GM12878 (cell line): ENCODE measurements around the gene BLOC1S3. TPM values are rescaled to one million over a fixed set of nuclear protein-coding genes. Genes with fewer than 3 reads are reported as not detected.

Experiments
- ATAC-seq: fragments of 200-7000 bp; cut with Tn5 transposase; 3 replicates; pipeline ENCODE4 v1.9.1; 2020; ENCODE audit warnings: mild to moderate bottlenecking, moderate library complexity
- BruUV-seq: library from RNA; stranded (reverse); fragments of 400-500 nt; replicated peaks from 2 replicates; lab custom pipeline; 2021; lab: Mats Ljungman, UMichigan
- CTCF ChIA-PET: fragments of 300-600 bp; sonication (Branson Sonifier 250); formaldehyde crosslinking; extraction: SDS; loops from one replicate; lab custom pipeline; 2021; ENCODE audit warnings: inconsistent platforms; lab: Yijun Ruan, JAX
- POLR2A ChIA-PET: fragments of 350-600 bp; formaldehyde crosslinking; extraction: SDS; loops from one replicate; lab custom pipeline; 2021; ENCODE audit warnings: inconsistent platforms; lab: Charles Lee
- RAD21 ChIA-PET: fragments of 300-600 bp; sonication (Branson Sonifier 250); formaldehyde crosslinking; loops from one replicate; lab custom pipeline; 2023; ENCODE audit warnings: antibody characterized with exemption; ENCODE audit not compliant: unreplicated experiment; lab: Charles Lee
- SMC1A ChIA-PET: fragments of 300-600 bp; sonication (Branson Sonifier 250); formaldehyde crosslinking; loops from one replicate; lab custom pipeline; 2023; ENCODE audit not compliant: unreplicated experiment, uncharacterized antibody; lab: Charles Lee
- DNase-seq: peaks from one replicate; pipeline ENCODE4 v3.0.0-alpha.2; 2011; ENCODE audit warnings: low read depth, low spot score
- FAIRE-seq: peaks from 3 replicates; lab custom pipeline; 2011; peaks lifted over from hg19 to GRCh38; lab: Jason Lieb, UNC
- H2AFZ ChIP-seq: 2 replicates; pipeline ENCODE4 v1.6.0; 2011; ENCODE audit warnings: low read depth, low read length, control low read depth; ENCODE audit not compliant: control insufficient read depth
- H3K27ac ChIP-seq: 2 replicates; pipeline ENCODE4 v1.5.1; 2011; ENCODE audit warnings: control low read depth; ENCODE audit not compliant: control insufficient read depth, insufficient read depth
- H3K27me3 ChIP-seq, 2 experiments: replicated peaks in 1 of 2; 2 replicates each; pipeline versions ENCODE4 v1.6.0 to v1.6.1; 2011; ENCODE audit warnings: low read length in 1 of 2; ENCODE audit not compliant: control insufficient read depth in 2 of 2, insufficient read depth in 2 of 2
- H3K36me3 ChIP-seq, 2 experiments: 2 replicates each; pipeline ENCODE4 v1.5.1; 2011; ENCODE audit warnings: low read length in 1 of 2; ENCODE audit not compliant: control insufficient read depth in 2 of 2, insufficient read depth in 2 of 2
- H3K4me1 ChIP-seq: 2 replicates; pipeline ENCODE4 v1.6.1; 2011; ENCODE audit warnings: mild to moderate bottlenecking, low read length, moderate library complexity, mixed read lengths; ENCODE audit not compliant: control insufficient read depth, insufficient read depth
- H3K4me2 ChIP-seq: 2 replicates; pipeline ENCODE4 v1.6.0; 2011; ENCODE audit warnings: control low read depth; ENCODE audit not compliant: control insufficient read depth, insufficient read depth
- H3K4me3 ChIP-seq: fragments of 200-600 bp; sonication (generic); 2 replicates; pipeline ENCODE4 v1.5.1; 2016
- H3K79me2 ChIP-seq: 2 replicates; pipeline ENCODE4 v1.6.0; 2011; ENCODE audit warnings: low read length; ENCODE audit not compliant: control insufficient read depth, insufficient read depth
- H3K9ac ChIP-seq: 2 replicates; pipeline ENCODE4 v1.8.0; 2011; ENCODE audit warnings: low read length, control low read depth, mixed read lengths; ENCODE audit not compliant: control insufficient read depth, insufficient read depth
- H3K9me3 ChIP-seq: replicated peaks from 3 replicates; pipeline ENCODE4 v1.5.1; 2011; ENCODE audit warnings: mild to moderate bottlenecking, low read length; ENCODE audit not compliant: control insufficient read depth, insufficient read depth
- H4K20me1 ChIP-seq: 2 replicates; pipeline ENCODE4 v1.6.0; 2011; ENCODE audit not compliant: control insufficient read depth, insufficient read depth
- BMI1 ChIP-seq: fragments of 450-650 bp; IDR thresholded peaks from 2 replicates; pipeline ENCODE4 v1.6.1; 2016; ENCODE audit warnings: mild to moderate bottlenecking, moderate library complexity, borderline replicate concordance
- CBX5 ChIP-seq: sonication (generic); IDR thresholded peaks from 2 replicates; pipeline ENCODE4 v1.6.1; 2016; ENCODE audit warnings: low read depth, moderate library complexity, mild to moderate bottlenecking, inconsistent platforms
- FOS ChIP-seq: IDR thresholded peaks from 3 replicates; pipeline ENCODE4 v1.6.1; 2011; ENCODE audit warnings: borderline replicate concordance; ENCODE audit not compliant: insufficient read length; ENCODE audit errors: extremely low read depth
- GABPA ChIP-seq: IDR thresholded peaks from 2 replicates; pipeline ENCODE4 v1.6.1; 2014; ENCODE audit warnings: antibody characterized with exemption, low read depth, mild to moderate bottlenecking, inconsistent platforms
- IKZF1 ChIP-seq: fragments of 450-650 bp; conservative IDR thresholded peaks from 2 replicates; pipeline ENCODE4 v1.6.1; 2017; ENCODE audit warnings: antibody characterized with exemption, mild to moderate bottlenecking
- KAT2A ChIP-seq: conservative IDR thresholded peaks from 2 replicates; pipeline ENCODE4 v1.6.1; 2011; ENCODE audit warnings: low read depth, low read length; ENCODE audit not compliant: control insufficient read depth
- KLF5 ChIP-seq: fragments of 450-650 bp; IDR thresholded peaks from 2 replicates; pipeline ENCODE4 v1.6.1; 2014; ENCODE audit warnings: mild to moderate bottlenecking; ENCODE audit not compliant: partially characterized antibody
- POLR2AphosphoS2 ChIP-seq: IDR thresholded peaks from 2 replicates; pipeline ENCODE4 v1.6.1; 2011; ENCODE audit warnings: low read depth, mild to moderate bottlenecking, low read length, improper control_type of control experiment, moderate library complexity
- RCOR1 ChIP-seq: conservative IDR thresholded peaks from 2 replicates; pipeline ENCODE4 v1.6.1; 2012; ENCODE audit warnings: low read depth, low read length, improper control_type of control experiment
- SUZ12 ChIP-seq: fragments of 200-600 bp; sonication (generic); IDR thresholded peaks from one replicate; pipeline ENCODE4 v1.6.1; 2018; ENCODE audit warnings: antibody characterized with exemption, mild to moderate bottlenecking; ENCODE audit not compliant: unreplicated experiment
- YY1 ChIP-seq: IDR thresholded peaks from 2 replicates; pipeline ENCODE4 v1.6.1; 2011; ENCODE audit warnings: low read depth, mild to moderate bottlenecking, low read length
- WGBS: methylation state at CpG from one replicate; pipeline ENCODE4 v1.1.6; 2016; ENCODE audit warnings: low lambda C conversion rate; ENCODE audit not compliant: insufficient replicate concordance, insufficient coverage; ENCODE audit errors: missing lambda C conversion rate; 5-methylcytosine and 5-hydroxymethylcytosine counted together
- in situ Hi-C: fragments of 300-500 bp; cut with MboI; formaldehyde crosslinking; loops from 9 replicates; pipeline ENCODE4 v1.14.3; 2018; ENCODE audit warnings: mixed read lengths
- intact Hi-C: fragments of 100-400 bp; cut with micrococcal nuclease; formaldehyde crosslinking; loops from one replicate; pipeline ENCODE4 v1.14.2; 2022; ENCODE audit not compliant: unreplicated experiment
- polyA plus RNA-seq, 11 experiments: library from polyadenylated mRNA; depleted of rRNA in 4 of 11; unstranded in 6 of 11; stranded (reverse) in 5 of 11; fragments of >200 nt; fragmentation: Nextera tagmentation in 4 of 11; fragmentation: Illumina TruSeq in 1 of 11; extraction: Ambion mirVana in 4 of 11; extraction: Trizol in 1 of 11; gene quantifications; 1 replicate in 1 of 11; 2 replicates in 10 of 11; pipeline versions ENCODE4 v1.2.1 to v1.2.3, GENCODE V29; 2011 to 2016; ENCODE audit warnings: inconsistent platforms in 2 of 11, missing spikeins in 2 of 11, low read depth in 1 of 11
- total RNA-seq, 4 experiments: library from RNA; depleted of rRNA in 3 of 4; stranded (reverse); fragments of >200 nt in 3 of 4; fragmentation: Illumina TruSeq in 1 of 4; extraction: Trizol in 1 of 4; gene quantifications; 2 replicates each; pipeline versions ENCODE4 v1.2.1 to v1.2.3, GENCODE V29; 2013 to 2021
- TF ChIP-seq, protein P1 (sequence below): IDR thresholded peaks from 2 replicates; pipeline ENCODE4 v1.6.1; 2012; ENCODE audit warnings: improper control_type of control experiment, low read depth, low read length; ENCODE audit not compliant: insufficient replicate concordance
- TF ChIP-seq, protein P2 (sequence below): fragments of 450-650 bp; IDR thresholded peaks from 2 replicates; pipeline ENCODE4 v1.6.1; 2018; ENCODE audit warnings: borderline replicate concordance, mild to moderate bottlenecking; ENCODE audit not compliant: partially characterized antibody
- TF ChIP-seq, protein P3 (sequence below): fragments of 450-650 bp; conservative IDR thresholded peaks from 2 replicates; pipeline ENCODE4 v1.6.1; 2017; ENCODE audit warnings: mild to moderate bottlenecking, moderate library complexity

Gene BLOC1S3
- total and polyA plus RNA-seq, 10 of the 15 experiments (the other 5 are each of a cell fraction or from before 2014, with no cell fraction given), result 3.6 to 18.3 (median 10.4) TPM

- Histone ChIP-seq H3K27me3 (no peaks in the 10 kb centered on the region; a peak in 2 of 4 replicates), H4K20me1 (no peaks in the 10 kb centered on the region), H3K9me3 (no peaks in the 10 kb centered on the region), H3K4me1 (peaks cover 13% of the 10 kb centered on the region), H3K9ac (no peak overlapping the region), H3K27ac (no peak overlapping the region), H3K4me3 (no peak overlapping the region), H3K4me2 (no peak overlapping the region), H2AFZ (no peak overlapping the region), H3K36me3 (no peaks in the 10 kb centered on the region), H3K79me2 (no peaks in the 10 kb centered on the region)
- intact Hi-C loops, result no loop called here
- ChIA-PET CTCF (no interaction called here), POLR2A (no interaction called here), RAD21 (no interaction called here), SMC1A (no interaction called here)
- 28% methylated on average over 10 of the region's 10 CpGs for WGBS
- BruUV-seq, result no TSS peak
- DNase-seq (no peak), FAIRE-seq (no peak), ATAC-seq (no peak)
- in situ Hi-C loops, result no loop called here
- TF ChIP-seq FOS, result no peak
- no peak for TF ChIP-seq CBX5
- no peak for TF ChIP-seq POLR2AphosphoS2
- no peak for TF ChIP-seq IKZF1
- TF ChIP-seq YY1, result no peak
- no peak for TF ChIP-seq BMI1
- TF ChIP-seq RCOR1, result no peak
- TF ChIP-seq, protein P1, sequence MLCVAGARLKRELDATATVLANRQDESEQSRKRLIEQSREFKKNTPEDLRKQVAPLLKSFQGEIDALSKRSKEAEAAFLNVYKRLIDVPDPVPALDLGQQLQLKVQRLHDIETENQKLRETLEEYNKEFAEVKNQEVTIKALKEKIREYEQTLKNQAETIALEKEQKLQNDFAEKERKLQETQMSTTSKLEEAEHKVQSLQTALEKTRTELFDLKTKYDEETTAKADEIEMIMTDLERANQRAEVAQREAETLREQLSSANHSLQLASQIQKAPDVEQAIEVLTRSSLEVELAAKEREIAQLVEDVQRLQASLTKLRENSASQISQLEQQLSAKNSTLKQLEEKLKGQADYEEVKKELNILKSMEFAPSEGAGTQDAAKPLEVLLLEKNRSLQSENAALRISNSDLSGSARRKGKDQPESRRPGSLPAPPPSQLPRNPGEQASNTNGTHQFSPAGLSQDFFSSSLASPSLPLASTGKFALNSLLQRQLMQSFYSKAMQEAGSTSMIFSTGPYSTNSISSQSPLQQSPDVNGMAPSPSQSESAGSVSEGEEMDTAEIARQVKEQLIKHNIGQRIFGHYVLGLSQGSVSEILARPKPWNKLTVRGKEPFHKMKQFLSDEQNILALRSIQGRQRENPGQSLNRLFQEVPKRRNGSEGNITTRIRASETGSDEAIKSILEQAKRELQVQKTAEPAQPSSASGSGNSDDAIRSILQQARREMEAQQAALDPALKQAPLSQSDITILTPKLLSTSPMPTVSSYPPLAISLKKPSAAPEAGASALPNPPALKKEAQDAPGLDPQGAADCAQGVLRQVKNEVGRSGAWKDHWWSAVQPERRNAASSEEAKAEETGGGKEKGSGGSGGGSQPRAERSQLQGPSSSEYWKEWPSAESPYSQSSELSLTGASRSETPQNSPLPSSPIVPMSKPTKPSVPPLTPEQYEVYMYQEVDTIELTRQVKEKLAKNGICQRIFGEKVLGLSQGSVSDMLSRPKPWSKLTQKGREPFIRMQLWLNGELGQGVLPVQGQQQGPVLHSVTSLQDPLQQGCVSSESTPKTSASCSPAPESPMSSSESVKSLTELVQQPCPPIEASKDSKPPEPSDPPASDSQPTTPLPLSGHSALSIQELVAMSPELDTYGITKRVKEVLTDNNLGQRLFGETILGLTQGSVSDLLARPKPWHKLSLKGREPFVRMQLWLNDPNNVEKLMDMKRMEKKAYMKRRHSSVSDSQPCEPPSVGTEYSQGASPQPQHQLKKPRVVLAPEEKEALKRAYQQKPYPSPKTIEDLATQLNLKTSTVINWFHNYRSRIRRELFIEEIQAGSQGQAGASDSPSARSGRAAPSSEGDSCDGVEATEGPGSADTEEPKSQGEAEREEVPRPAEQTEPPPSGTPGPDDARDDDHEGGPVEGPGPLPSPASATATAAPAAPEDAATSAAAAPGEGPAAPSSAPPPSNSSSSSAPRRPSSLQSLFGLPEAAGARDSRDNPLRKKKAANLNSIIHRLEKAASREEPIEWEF, result no peak
- TF ChIP-seq KAT2A, result no peak
- TF ChIP-seq SUZ12, result no peak
- TF ChIP-seq, protein P2, sequence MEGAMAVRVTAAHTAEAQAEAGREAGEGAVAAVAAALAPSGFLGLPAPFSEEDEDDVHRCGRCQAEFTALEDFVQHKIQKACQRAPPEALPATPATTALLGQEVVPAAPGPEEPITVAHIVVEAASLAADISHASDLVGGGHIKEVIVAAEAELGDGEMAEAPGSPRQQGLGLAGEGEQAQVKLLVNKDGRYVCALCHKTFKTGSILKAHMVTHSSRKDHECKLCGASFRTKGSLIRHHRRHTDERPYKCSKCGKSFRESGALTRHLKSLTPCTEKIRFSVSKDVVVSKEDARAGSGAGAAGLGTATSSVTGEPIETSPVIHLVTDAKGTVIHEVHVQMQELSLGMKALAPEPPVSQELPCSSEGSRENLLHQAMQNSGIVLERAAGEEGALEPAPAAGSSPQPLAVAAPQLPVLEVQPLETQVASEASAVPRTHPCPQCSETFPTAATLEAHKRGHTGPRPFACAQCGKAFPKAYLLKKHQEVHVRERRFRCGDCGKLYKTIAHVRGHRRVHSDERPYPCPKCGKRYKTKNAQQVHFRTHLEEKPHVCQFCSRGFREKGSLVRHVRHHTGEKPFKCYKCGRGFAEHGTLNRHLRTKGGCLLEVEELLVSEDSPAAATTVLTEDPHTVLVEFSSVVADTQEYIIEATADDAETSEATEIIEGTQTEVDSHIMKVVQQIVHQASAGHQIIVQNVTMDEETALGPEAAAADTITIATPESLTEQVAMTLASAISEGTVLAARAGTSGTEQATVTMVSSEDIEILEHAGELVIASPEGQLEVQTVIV, result no peak
- TF ChIP-seq KLF5, result no peak
- TF ChIP-seq, protein P3, sequence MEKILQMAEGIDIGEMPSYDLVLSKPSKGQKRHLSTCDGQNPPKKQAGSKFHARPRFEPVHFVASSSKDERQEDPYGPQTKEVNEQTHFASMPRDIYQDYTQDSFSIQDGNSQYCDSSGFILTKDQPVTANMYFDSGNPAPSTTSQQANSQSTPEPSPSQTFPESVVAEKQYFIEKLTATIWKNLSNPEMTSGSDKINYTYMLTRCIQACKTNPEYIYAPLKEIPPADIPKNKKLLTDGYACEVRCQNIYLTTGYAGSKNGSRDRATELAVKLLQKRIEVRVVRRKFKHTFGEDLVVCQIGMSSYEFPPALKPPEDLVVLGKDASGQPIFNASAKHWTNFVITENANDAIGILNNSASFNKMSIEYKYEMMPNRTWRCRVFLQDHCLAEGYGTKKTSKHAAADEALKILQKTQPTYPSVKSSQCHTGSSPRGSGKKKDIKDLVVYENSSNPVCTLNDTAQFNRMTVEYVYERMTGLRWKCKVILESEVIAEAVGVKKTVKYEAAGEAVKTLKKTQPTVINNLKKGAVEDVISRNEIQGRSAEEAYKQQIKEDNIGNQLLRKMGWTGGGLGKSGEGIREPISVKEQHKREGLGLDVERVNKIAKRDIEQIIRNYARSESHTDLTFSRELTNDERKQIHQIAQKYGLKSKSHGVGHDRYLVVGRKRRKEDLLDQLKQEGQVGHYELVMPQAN, result no peak
- no peak for TF ChIP-seq GABPA
Observed at GRCh38 chr19:45159971-45160324, 18.6 kb upstream of the BLOC1S3 start.
